Measurements from ENCODE around the gene TTI1. TPM values are rescaled to one million over a fixed set of nuclear protein-coding genes. Genes with fewer than 3 reads are reported as not detected.

TTI1 gene
- total and polyA plus RNA-seq, 9 donors: 13.5 to 20.4 (median 15.1) TPM

DNA sequence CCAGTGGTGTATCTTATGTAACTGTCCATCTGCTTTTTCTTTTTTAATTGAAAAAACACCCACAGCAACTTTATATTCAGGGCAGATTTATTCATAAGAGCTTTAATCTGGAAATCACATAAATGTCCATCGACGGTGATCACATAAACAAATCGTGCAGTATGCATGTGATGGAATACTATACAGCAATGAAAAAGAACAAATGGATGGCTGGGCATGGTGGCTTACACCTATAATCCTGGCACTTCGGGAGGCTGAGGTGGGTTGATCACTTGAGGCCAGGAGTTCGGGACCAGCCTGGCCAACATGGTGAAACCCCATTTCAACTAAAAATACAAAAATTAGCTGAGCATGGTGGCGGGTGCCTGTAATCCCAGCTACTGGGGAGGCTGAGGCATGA, 91.3 kb downstream of the TTI1 start:
- no peaks in the 10 kb centered on the region for H3K36me3 ChIP-seq (ENCODE audit: control insufficient read depth, insufficient read depth, low read length)
- H3K27ac ChIP-seq (ENCODE audit: low read length): no peak overlapping the region
- no peak overlapping the region for H3K4me3 ChIP-seq (ENCODE audit: low read length)
- H3K27me3 ChIP-seq (ENCODE audit: control insufficient read depth, insufficient read depth, low read length): peaks cover 3% of the 10 kb centered on the region
- no peaks in the 10 kb centered on the region for H3K9me3 ChIP-seq (replicated peaks; ENCODE audit: control insufficient read depth, low read depth, low read length)
- DNase-seq: no peak
- WGBS (ENCODE audit: insufficient coverage): no CpG with 5 or more reads among the region's 6 CpGs
- no peaks in the 10 kb centered on the region for H3K4me1 ChIP-seq (ENCODE audit: control insufficient read depth, insufficient read depth, low read length)

GRCh38 chr20:37941332-37941731, 91.9 kb downstream of the TTI1 start:
- Histone ChIP-seq H3K27me3 (ENCODE audit: control insufficient read depth, insufficient read depth, low read length) (peaks cover 3% of the 10 kb centered on the region), H3K4me3 (ENCODE audit: low read length) (no peak overlapping the region), H3K4me1 (ENCODE audit: control insufficient read depth, insufficient read depth, low read length) (no peaks in the 10 kb centered on the region)

GRCh38 chr20:37940858-37941257, 92.4 kb downstream of the TTI1 start:
- H3K36me3 ChIP-seq (ENCODE audit: control insufficient read depth, insufficient read depth, low read length): no peaks in the 10 kb centered on the region
- H3K4me3 ChIP-seq (ENCODE audit: low read length): no peak overlapping the region
- peaks cover 3% of the 10 kb centered on the region for H3K27me3 ChIP-seq (ENCODE audit: control insufficient read depth, insufficient read depth, low read length)
- no peak for DNase-seq
- H3K27ac ChIP-seq (ENCODE audit: low read length): no peak overlapping the region
- no peaks in the 10 kb centered on the region for H3K9me3 ChIP-seq (replicated peaks; ENCODE audit: control insufficient read depth, low read depth, low read length)
- WGBS (ENCODE audit: insufficient coverage): 73% methylated on average over 3 of the region's 6 CpGs
- no peaks in the 10 kb centered on the region for H3K4me1 ChIP-seq (ENCODE audit: control insufficient read depth, insufficient read depth, low read length)

More at GRCh38 chr20:37941332-37941731, 91.9 kb downstream of the TTI1 start:
- H3K9me3 ChIP-seq (replicated peaks; ENCODE audit: control insufficient read depth, low read depth, low read length): no peaks in the 10 kb centered on the region
- H3K27ac ChIP-seq (ENCODE audit: low read length): no peak overlapping the region
- WGBS (ENCODE audit: insufficient coverage): 46% methylated on average over 6 of the region's 8 CpGs
- DNase-seq: no peak
- no peaks in the 10 kb centered on the region for H3K36me3 ChIP-seq (ENCODE audit: control insufficient read depth, insufficient read depth, low read length)

DNA sequence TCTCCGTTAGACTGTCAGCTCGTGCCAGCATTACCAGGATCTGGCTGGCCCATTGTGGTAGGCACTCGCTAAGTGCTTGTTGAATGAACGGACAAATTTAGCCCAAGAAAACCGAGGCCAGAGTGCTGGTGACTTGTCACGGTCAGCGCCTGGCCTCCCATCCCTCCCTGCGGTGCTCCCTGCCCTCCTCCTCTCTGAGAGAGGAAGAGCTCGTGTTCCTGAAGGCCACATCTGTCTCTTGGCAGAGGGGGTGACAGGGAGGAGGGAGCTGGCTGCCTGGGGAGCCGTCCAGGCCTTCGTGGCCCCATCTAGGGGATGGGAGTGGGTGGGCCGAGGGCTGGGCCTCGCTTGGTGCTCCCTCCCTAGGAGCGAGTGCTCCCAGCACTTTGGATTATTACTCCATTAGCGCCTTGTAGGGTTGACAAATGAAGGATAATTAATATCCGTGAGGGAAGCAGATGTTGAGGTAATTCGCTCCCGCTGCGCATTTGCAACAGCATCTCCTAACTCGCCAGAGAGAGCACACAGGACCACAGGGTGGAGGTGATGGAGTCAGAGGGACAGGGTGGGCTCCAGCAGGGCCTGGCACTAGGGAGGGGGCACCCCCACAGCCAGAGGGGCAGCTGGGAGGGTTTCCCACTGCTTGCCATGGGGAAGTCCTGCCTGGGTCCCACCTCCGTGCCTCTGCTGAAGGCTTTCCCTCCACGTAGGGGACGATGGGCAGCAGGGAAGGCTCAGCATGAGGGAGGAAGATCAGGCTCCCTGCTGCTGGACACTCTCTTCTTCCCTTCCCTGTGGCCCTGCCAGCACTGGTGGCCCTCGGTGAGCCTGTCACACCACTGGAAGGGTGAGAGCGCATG, 93.3 kb downstream of the TTI1 start:
- no peak overlapping the region for H3K27ac ChIP-seq (ENCODE audit: low read length)
- peaks cover 3% of the 10 kb centered on the region for H3K27me3 ChIP-seq (ENCODE audit: control insufficient read depth, insufficient read depth, low read length)
- no peak for DNase-seq
- no peaks in the 10 kb centered on the region for H3K36me3 ChIP-seq (ENCODE audit: control insufficient read depth, insufficient read depth, low read length)
- no peak overlapping the region for H3K4me3 ChIP-seq (ENCODE audit: low read length)
- H3K4me1 ChIP-seq (ENCODE audit: control insufficient read depth, insufficient read depth, low read length): no peaks in the 10 kb centered on the region
- H3K9me3 ChIP-seq (replicated peaks; ENCODE audit: control insufficient read depth, low read depth, low read length): no peaks in the 10 kb centered on the region
- 79% methylated on average over 17 of the region's 25 CpGs for WGBS (ENCODE audit: insufficient coverage)

DNA sequence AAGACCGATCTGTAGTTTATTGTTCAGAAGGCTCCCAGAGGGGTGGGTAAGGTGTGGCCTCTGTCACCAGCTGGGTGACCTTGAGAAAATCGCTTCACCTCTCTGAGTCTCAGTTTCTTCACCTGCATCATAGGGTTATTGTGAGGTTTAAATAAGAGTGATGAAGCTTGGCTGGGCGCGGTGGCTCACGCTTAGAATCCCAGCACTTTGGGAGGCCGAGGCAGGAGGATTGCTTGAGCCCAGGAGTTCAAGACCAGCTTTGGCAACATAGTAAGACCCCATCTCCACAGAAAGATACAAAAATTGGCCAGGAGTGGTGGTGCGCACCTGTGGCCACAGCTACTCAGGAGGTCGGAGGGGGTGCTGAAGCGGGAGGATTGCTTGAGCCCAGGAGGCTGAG, 94.3 kb downstream of the TTI1 start:
- no peaks in the 10 kb centered on the region for H3K36me3 ChIP-seq (ENCODE audit: control insufficient read depth, insufficient read depth, low read length)
- H3K27ac ChIP-seq (ENCODE audit: low read length): no peak overlapping the region
- no peaks in the 10 kb centered on the region for H3K4me1 ChIP-seq (ENCODE audit: control insufficient read depth, insufficient read depth, low read length)
- no peak for DNase-seq
- WGBS (ENCODE audit: insufficient coverage): 100% methylated on average over 3 of the region's 9 CpGs
- H3K9me3 ChIP-seq (replicated peaks; ENCODE audit: control insufficient read depth, low read depth, low read length): no peaks in the 10 kb centered on the region
- H3K27me3 ChIP-seq (ENCODE audit: control insufficient read depth, insufficient read depth, low read length): peaks cover 4% of the 10 kb centered on the region
- no peak overlapping the region for H3K4me3 ChIP-seq (ENCODE audit: low read length)

DNA sequence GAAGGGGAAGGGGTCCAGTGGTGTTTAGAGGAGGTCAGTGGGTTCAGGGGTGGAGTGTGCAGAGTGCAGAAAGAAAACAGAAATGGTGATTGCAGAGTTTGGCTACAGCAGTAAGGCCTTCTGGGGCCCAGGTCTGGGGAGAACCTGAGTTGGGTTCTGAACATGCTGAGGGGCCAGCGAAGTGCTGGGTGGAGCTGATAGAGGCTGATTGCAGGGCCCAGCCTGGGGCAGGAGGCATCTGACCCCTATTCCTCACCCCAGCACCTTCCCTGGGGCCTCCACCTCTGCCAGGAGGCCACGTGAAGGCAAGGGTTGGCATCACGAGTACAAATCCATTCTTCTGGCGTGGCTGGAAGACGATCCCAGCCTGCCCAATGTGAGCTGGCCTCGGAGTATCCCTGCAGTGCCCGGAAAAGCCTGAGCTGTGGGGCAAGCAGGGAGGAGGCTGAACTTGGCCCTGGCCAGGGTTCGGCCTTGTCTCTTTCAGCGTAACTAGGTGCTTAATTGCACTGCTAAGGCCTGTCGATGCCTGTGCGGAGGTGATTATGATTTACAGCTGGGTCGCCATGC, 95.0 kb downstream of the TTI1 start:
- H3K27me3 ChIP-seq (ENCODE audit: control insufficient read depth, insufficient read depth, low read length): peaks cover 5% of the 10 kb centered on the region
- DNase-seq: no peak
- no peak overlapping the region for H3K4me3 ChIP-seq (ENCODE audit: low read length)
- 74% methylated on average over 11 of the region's 12 CpGs for WGBS (ENCODE audit: insufficient coverage)
- no peak overlapping the region for H3K27ac ChIP-seq (ENCODE audit: low read length)
- H3K9me3 ChIP-seq (replicated peaks; ENCODE audit: control insufficient read depth, low read depth, low read length): no peaks in the 10 kb centered on the region
- no peaks in the 10 kb centered on the region for H3K4me1 ChIP-seq (ENCODE audit: control insufficient read depth, insufficient read depth, low read length)
- H3K36me3 ChIP-seq (ENCODE audit: control insufficient read depth, insufficient read depth, low read length): no peaks in the 10 kb centered on the region

DNA sequence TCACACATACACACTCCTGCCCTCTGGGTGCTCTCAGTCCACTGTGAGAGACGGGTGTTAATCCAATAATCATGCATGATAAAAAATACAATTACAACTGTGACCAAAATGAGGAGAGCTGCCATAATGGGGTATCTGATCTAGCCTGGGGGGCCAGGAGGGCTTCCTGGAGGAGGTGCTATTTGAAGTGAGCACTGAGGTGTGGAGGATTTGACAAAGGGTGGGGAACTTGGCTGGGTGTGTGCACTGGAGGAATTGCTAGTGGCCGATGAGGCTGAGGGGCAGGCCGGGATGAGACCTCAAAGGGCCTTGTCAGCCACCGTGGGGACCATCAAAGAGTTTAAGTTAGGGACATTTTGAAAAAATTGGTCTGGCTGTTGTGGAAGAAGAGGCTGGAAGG, 95.6 kb downstream of the TTI1 start:
- H3K27ac ChIP-seq (ENCODE audit: low read length): no peak overlapping the region
- H3K9me3 ChIP-seq (replicated peaks; ENCODE audit: control insufficient read depth, low read depth, low read length): no peaks in the 10 kb centered on the region
- no peak for DNase-seq
- no peaks in the 10 kb centered on the region for H3K36me3 ChIP-seq (ENCODE audit: control insufficient read depth, insufficient read depth, low read length)
- H3K4me1 ChIP-seq (ENCODE audit: control insufficient read depth, insufficient read depth, low read length): no peaks in the 10 kb centered on the region
- H3K27me3 ChIP-seq (ENCODE audit: control insufficient read depth, insufficient read depth, low read length): peaks cover 5% of the 10 kb centered on the region
- no peak overlapping the region for H3K4me3 ChIP-seq (ENCODE audit: low read length)
- 82% methylated on average over 3 of the region's 4 CpGs for WGBS (ENCODE audit: insufficient coverage)

GRCh38 chr20:37936451-37936850, 96.8 kb downstream of the TTI1 start:
- no peak for DNase-seq
- WGBS (ENCODE audit: insufficient coverage): 77% methylated on average over 7 of the region's 8 CpGs
- no peak overlapping the region for H3K4me3 ChIP-seq (ENCODE audit: low read length)
- peaks cover 14% of the 10 kb centered on the region for H3K27me3 ChIP-seq (ENCODE audit: control insufficient read depth, insufficient read depth, low read length)
- no peaks in the 10 kb centered on the region for H3K36me3 ChIP-seq (ENCODE audit: control insufficient read depth, insufficient read depth, low read length)
- no peaks in the 10 kb centered on the region for H3K4me1 ChIP-seq (ENCODE audit: control insufficient read depth, insufficient read depth, low read length)
- no peaks in the 10 kb centered on the region for H3K9me3 ChIP-seq (replicated peaks; ENCODE audit: control insufficient read depth, low read depth, low read length)
- H3K27ac ChIP-seq (ENCODE audit: low read length): no peak overlapping the region

DNA sequence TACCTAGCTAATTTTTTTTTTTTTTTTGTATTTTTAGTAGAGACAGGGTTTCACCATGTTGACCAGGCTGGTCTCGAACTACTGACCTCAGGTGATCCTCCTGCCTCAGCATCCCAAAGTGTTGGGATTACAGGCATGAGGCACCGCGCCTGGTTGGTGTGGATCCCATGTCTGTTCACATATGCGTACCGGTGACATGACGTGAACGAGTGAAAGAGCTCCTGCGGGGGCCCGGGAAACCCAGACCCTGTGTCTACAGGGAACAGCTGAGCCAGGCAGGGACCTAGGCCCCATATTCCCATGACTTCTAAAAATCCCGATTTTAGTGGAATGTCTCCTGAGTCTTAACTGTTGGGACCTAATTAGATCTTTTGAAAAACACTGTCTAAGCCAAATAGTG, 97.2 kb downstream of the TTI1 start:
- Histone ChIP-seq H3K36me3 (ENCODE audit: control insufficient read depth, insufficient read depth, low read length) (no peaks in the 10 kb centered on the region), H3K4me3 (ENCODE audit: low read length) (no peak overlapping the region), H3K27me3 (ENCODE audit: control insufficient read depth, insufficient read depth, low read length) (peaks cover 15% of the 10 kb centered on the region), H3K4me1 (ENCODE audit: control insufficient read depth, insufficient read depth, low read length) (peaks cover 3% of the 10 kb centered on the region), H3K9me3 (replicated peaks; ENCODE audit: control insufficient read depth, low read depth, low read length) (no peaks in the 10 kb centered on the region), H3K27ac (ENCODE audit: low read length) (no peak overlapping the region)
- WGBS (ENCODE audit: insufficient coverage): 91% methylated on average over 8 of the region's 10 CpGs
- DNase-seq: no peak

- 0% methylated on average over 1 of the region's 7 CpGs for WGBS (ENCODE audit: insufficient coverage)
- Histone ChIP-seq H3K4me3 (ENCODE audit: low read length) (no peak overlapping the region), H3K36me3 (ENCODE audit: control insufficient read depth, insufficient read depth, low read length) (no peaks in the 10 kb centered on the region), H3K4me1 (ENCODE audit: control insufficient read depth, insufficient read depth, low read length) (peaks cover 6% of the 10 kb centered on the region), H3K9me3 (replicated peaks; ENCODE audit: control insufficient read depth, low read depth, low read length) (no peaks in the 10 kb centered on the region), H3K27me3 (ENCODE audit: control insufficient read depth, insufficient read depth, low read length) (peaks cover 19% of the 10 kb centered on the region), H3K27ac (ENCODE audit: low read length) (no peak overlapping the region)
- DNase-seq: no peak
Measured at GRCh38 chr20:37935435-37935834, 97.8 kb downstream of the TTI1 start.
